Measurements from ENCODE around the gene RAD51. TPM values are rescaled to one million over a fixed set of nuclear protein-coding genes. Genes with fewer than 3 reads are reported as not detected.

RAD51 gene
- total RNA-seq, result 1.7 and 2.7 TPM in 2 replicates

DNA sequence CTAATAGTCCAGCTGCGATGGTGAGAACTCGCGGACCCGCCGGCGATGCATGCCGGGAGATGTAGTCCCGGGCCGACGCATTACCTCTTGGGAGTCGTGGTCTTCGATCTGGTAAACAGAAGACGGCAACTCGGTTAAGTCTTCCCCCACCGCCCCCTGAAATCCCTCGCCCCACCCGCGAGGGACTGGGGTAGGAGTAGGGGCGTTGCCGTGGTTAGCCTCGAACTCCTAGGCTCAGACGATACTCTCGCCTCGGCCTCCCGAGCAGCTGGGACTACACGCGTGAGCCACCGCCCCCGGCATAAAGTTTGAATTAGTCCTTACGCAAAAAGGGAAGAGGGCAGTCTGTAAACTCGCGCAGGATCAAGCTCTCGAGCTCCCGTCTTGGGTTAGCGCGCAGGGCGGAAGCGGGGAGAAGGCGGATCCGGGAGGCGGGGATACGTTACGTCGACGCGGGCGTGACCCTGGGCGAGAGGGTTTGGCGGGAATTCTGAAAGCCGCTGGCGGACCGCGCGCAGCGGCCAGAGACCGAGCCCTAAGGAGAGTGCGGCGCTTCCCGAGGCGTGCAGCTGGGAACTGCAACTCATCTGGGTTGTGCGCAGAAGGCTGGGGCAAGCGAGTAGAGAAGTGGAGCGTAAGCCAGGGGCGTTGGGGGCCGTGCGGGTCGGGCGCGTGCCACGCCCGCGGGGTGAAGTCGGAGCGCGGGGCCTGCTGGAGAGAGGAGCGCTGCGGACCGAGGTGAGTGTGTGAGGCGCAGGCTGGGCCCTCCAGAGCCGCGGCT lies at the start of gene RAD51:
RAD51 (plus strand) TSS at position 487 of the 781 bp plus-strand sequence. CDS start 3,585 bp downstream, outside the sequence.

GRCh38 chr15:40754883-40755811 lies 60.2 kb downstream of the RAD51 start, which contains the start of gene RMDN3:
TSS of gene RMDN3 (minus strand) at chr15:40755254. CDS start at chr15:40754783, 471 bp downstream.

GRCh38 chr15:40763801-40764628 lies 69.0 kb downstream of the RAD51 start, which contains the start of gene GCHFR:
TSS of gene GCHFR (plus strand) at chr15:40764068. CDS start at chr15:40764181, 113 bp downstream.

DNA sequence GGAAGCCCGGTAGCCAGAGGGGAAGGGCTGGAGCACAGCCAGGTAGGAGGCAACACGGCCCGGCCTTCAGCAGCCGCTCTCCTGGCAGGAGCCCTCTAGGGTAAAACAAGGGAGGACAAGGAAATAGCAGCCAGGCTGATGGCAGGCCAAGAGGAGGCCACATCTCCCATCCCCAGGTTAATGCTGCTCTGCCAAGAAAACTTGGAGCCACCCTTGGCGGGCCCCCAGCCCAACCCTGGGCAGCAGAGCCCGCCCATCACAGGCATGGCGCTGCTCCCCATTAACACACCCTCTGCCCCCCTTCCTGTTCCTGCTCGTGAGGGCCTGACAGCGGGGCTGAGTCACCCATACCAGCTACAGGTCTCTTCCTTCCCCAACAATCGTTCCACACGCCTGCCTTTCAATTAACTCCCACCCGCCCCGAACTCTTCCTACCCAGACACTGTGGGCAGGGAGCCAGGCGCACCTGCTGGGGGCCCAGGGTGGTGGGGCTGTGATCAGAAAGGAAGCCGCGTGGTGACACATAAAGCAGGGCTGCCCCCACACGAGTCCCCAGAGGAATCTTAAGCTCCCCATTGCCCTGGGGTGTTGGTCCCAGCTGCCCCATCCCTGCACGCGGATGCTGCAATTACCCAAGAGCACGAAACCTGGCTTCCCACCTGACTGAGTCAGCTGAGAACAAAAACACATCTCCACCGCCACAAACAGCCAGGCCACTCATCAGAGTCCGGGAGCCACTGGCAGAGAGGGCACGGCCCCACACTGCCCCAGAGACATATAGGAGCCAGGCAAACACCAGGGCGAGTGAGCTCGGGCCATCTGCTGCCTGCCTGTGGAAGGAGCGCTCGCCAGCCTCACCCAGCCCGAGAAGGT lies 74.5 kb downstream of the RAD51 start, which contains the start of gene C15orf62:
C15orf62 (plus strand) TSS at position 707 of the 873 bp plus-strand sequence. CDS start 516 bp downstream, outside the sequence.

Other genes with a start within 250 kb of the RAD51 start
- gene CHST14, start 224.2 kb upstream of the RAD51 start, total RNA-seq, result 23.4 and 23.8 TPM in 2 replicates
- 17.5 and 17.6 TPM in 2 replicates for gene CCDC32, start 130.1 kb upstream of the RAD51 start, total RNA-seq
- gene RPUSD2, start 125.9 kb upstream of the RAD51 start, total RNA-seq, result 6.0 and 7.8 TPM in 2 replicates
- gene KNL1, start 100.9 kb upstream of the RAD51 start, total RNA-seq, result 1.1 and 1.2 TPM in 2 replicates
- 20.5 and 20.9 TPM in 2 replicates for gene RMDN3, start 60.1 kb downstream of the RAD51 start, total RNA-seq
- 5.8 and 10.8 TPM in 2 replicates for gene GCHFR, start 68.9 kb downstream of the RAD51 start, total RNA-seq
- gene C15orf62, start 74.8 kb downstream of the RAD51 start, total RNA-seq, result 0.05 and 0.25 TPM in 2 replicates
- 11.4 and 19.2 TPM in 2 replicates for gene ZFYVE19, start 111.9 kb downstream of the RAD51 start, total RNA-seq
- 17.0 and 43.3 TPM in 2 replicates for gene DNAJC17, start 112.3 kb downstream of the RAD51 start, total RNA-seq
- not detected in 2 replicates for gene PPP1R14D, start 133.5 kb downstream of the RAD51 start, total RNA-seq
- gene SPINT1, start 148.9 kb downstream of the RAD51 start, total RNA-seq, result 0.24 and 0.25 TPM in 2 replicates
- not detected in 2 replicates for gene RHOV, start 179.1 kb downstream of the RAD51 start, total RNA-seq
- 23.6 and 23.9 TPM in 2 replicates for gene VPS18, start 199.3 kb downstream of the RAD51 start, total RNA-seq
- 3.1 and 3.3 TPM in 2 replicates for gene DLL4, start 234.2 kb downstream of the RAD51 start, total RNA-seq